GM08714 (cell line): ENCODE measurements around the gene TRIM17.

Experiments used
- H3K4me3 ChIP-seq: fragments of 200-500 bp; sonication (Bioruptor generic); 2 replicates; pipeline ENCODE4 v1.5.1; 2014; ENCODE audit warnings: mild to moderate bottlenecking, low read length, inconsistent platforms
- ZNF274 ChIP-seq: IDR thresholded peaks from 2 replicates; pipeline ENCODE4 v1.6.1; 2012; ENCODE audit warnings: mild to moderate bottlenecking, low read depth, low read length

Gene TRIM17

DNA sequence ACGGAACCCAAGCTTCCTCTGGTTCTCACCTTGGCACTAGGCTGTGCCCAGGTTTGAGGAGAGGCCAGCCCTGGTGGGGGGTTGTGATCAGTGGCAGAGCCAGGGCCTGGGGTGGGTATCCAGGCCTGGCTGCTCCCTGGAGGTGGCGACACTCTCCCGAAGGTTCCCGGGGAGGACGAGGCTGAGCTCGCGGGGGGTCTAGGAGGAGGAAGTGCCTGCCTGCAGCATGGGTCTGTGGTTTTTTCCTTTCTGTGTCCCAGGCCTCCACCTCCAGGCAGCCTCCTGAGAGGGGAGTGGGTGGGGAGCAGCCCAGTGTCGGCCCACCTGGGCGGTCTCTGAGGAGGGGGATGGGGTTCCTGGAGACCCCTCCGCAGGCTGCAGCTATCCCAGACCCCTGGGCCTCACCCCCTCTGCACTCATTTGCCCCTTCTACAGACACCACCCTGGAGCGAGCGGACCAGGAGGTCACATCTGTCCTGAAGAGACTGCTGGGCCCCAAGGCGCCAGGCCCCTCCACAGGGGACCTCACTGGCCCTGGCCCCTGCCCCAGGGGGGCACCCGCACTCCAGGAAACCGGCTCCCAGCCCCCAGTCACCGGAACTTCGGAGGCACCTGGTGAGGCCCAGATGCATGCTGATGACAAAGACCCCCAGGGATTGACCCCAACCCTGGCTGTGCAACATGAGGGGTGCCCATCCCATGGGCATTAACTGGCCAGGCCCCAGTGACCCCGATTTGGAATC is 54.3 kb downstream of the TRIM17 start:
- no peak for TF ChIP-seq ZNF274

DNA sequence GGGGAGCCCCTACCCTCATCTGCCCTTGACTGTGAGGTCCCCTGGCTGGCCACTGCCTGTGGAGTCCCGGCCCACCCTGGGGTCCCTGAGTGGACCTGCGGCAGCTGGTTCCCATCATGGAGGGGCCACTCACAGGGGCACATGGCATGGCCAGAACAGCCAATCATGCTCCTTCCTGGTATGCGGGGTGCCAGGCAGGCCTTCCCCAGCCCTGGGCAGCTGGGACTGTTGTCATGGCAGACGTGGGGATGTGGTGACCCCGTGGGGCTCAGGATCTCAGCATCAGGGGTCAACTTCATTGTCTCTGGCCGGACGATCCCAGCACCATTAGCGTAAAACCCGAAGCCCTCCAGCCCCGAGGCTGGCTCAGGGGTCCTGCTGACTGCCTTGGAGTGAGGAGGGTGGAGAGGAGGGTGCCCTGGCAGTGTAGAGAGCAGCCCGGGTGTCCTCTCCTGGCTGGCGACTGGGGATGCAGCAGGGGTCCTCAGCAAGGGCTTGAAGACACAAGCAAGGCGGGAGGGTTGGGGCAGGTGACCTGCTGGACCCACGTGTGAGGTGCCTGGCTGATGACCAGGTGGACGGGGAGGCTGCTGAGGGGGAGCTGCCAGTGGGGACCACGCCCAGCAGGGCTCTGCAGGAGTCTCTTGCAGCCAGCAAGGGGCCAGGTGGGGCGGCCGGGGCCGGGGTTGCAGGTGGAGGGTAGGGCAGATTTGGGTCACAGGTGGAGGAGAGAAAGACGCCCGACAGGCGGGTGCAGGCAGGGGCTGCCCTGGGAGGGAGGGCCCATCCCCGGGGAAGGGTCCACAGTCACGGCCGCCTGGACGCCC is 55.1 kb downstream of the TRIM17 start:
- no peak overlapping the region for H3K4me3 ChIP-seq
- TF ChIP-seq ZNF274 = no peak

More for the DNA sequence above, 54.3 kb downstream of the TRIM17 start:
- H3K4me3 ChIP-seq = no peak overlapping the region

GRCh38 chr1:228360533-228361313 is 55.9 kb downstream of the TRIM17 start:
- TF ChIP-seq ZNF274 = no peak

DNA sequence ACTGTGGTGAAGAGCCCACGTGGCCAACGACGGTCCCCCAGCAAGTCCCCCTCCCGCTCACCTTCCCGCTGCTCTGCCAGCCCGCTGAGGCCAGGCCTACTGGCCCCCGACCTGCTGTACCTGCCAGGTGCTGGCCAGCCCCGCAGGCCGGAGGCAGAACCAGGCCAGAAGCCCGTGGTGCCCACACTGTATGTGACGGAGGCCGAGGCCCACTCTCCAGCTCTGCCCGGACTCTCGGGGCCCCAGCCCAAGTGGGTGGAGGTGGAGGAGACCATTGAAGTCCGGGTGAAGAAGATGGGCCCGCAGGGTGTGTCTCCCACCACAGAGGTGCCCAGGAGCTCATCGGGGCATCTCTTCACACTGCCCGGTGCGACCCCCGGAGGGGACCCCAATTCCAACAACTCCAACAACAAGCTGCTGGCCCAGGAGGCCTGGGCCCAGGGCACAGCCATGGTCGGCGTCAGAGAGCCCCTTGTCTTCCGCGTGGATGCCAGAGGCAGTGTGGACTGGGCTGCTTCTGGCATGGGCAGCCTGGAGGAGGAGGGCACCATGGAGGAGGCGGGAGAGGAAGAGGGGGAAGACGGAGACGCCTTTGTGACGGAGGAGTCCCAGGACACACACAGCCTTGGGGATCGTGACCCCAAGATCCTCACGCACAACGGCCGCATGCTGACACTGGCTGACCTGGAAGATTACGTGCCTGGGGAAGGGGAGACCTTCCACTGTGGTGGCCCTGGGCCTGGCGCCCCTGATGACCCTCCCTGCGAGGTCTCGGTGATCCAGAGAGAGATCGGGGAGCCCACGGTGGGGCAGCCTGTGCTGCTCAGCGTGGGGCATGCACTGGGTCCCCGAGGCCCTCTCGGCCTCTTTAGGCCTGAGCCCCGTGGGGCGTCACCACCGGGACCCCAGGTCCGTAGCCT is 56.8 kb downstream of the TRIM17 start:
- H3K4me3 ChIP-seq = no peak overlapping the region
- no peak for TF ChIP-seq ZNF274

More at GRCh38 chr1:228360533-228361313, 55.9 kb downstream of the TRIM17 start:
- H3K4me3 ChIP-seq = no peak overlapping the region

DNA sequence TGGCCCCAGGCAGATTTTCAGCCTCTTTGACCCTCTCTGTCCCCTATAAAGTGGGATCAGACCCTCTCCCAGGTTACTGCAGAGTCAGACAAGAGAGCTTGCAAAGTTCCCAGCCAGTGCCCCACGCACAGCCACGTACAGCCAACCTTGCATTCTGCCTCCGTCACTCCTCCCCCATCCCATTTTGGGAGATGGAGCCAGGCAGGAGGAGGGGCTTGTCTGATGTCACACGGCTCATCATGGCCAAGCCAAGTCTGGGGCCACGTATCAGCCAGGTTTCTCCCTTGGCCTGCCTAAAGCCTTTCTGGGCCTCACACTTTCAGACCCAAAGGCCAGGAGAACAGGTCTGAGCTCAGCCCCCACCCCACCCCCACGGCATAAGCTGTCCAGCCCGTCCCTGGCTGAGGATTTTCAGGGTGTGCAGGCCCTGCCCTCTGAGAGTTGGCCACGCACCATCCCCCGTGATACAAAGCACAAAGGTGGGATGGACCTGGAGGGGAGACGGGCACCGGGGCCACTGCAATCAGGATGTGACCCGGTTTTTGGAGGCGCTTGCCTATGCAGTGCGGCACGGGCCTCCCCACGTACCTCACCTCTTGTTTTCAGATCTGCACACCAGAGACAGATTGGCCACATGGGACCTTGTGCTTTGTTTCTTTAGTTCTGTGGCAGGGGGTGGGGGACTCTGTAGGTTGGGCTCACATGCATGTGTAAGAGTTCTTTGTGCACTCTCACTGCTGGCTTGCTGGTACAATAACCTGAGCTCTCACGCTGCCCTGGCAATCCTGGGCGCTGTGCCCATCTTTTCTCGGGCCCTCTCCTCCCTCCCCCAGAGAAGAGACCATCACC is 57.7 kb downstream of the TRIM17 start:
- TF ChIP-seq ZNF274 = no peak
- no peak overlapping the region for H3K4me3 ChIP-seq

DNA sequence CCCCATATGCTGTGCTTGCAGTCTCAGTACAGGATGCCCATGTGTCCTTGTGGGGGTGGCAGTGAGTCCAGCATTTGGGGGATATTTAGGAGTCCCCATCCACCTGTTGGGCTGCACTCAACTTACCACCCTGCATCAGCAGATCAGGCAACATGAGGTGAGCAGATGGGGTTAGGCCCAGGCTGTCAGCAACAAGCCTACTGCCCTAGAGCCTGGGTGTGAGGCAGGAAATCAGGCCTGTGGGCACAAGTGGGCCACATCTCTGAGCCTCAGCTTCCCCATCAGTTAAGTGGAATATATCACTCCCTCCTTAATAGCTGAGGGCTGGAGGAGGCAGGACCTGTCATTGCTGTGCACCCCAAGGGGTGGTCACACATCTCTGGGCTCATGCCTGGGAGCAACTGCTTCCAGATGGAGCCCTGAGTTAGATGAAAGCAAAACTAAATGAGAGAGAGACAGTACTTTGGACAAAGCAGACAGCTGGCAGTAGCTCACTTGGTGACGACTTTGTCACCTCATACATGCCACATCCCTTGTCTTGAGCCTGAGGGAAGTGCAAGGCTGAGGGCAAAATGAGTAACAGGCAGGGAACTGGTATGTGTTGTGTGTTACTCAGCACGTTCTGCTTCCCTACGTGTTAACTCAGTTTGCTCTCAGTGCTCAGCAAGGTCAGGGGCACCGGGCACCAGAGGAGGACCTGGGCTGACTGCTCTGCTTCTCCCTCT is 58.5 kb downstream of the TRIM17 start:
- H3K4me3 ChIP-seq = no peak overlapping the region
- no peak for TF ChIP-seq ZNF274
